Germinal center (tissue), 1 donor: ENCODE data around the gene INTS13.
"Not testable (repeated sequence)": the region's sequence is repeated elsewhere in the genome, so short reads cannot be mapped to it uniquely, and the experiment has no call there.

Experiments
- DNase-seq: peaks from one replicate; pipeline ENCODE4 v3.0.0; 2012; ENCODE audit warnings: mixed read lengths, low spot score

The INTS13 gene

DNA sequence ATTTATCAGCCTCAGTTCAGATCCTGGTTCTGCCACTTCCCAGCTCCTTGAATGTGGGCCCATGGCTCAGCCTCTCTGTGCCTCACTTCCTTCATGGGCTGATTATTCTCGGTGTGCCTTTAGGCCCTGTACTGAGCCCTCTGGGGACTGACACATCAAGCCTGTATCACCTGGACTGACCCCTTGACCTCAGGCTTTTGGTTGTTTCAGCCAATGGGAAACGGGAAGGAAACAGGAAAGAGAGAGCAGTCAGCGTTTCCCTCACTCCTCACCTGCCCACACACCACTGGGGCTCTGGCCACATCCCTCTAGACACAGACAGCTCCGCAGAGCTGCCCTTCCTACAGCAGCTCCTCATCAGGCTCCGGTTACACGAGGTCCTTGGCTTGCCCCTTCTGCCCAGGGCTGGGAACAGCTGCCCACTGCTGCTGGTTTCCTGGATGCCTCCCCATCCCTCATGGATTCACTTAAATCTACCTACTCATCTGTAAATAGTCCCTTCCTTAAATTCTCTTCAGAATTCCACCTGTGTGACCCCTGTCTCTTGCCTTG, 67.8 kb downstream of the INTS13 start:
- no peak for DNase-seq

- no peak for DNase-seq
These were observed 68.7 kb downstream of the INTS13 start for GRCh38 chr12:26869104-26869494.

DNA sequence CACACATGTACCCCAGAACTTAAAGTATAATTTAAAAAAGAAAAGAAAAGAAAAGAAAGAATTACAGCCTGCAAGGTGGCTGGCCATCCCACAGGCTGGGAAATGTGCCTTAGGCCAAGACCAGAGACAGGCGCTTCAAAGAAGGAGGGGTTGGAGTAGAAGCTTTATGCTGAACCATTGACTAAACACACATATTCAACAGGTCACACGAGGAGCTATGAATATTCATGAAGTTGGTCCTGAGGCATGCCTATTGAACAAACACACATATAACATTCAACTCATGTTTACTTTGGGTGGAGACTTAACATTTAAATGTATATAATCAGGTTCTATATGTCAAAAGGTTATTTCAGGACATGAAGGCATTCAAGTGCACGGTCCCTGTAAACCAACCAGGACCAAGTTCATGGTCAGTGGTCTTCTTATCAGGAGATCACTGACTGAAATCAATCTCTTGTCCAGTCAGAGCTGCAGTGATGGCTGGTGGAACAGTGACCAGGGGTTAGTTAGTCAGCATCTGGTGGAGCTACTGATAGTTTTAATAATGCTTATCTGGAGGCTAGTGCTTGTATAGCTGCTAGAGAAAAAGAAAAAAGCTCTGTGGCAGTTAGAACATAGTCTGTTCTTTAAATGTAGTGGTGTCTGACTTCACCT, 69.2 kb downstream of the INTS13 start:
- DNase-seq = no peak

GRCh38 chr12:26867080-26867479, 70.7 kb downstream of the INTS13 start:
- no peak for DNase-seq

GRCh38 chr12:26863515-26863914, 74.3 kb downstream of the INTS13 start:
- peak; percentile 33 for DNase-seq

DNA sequence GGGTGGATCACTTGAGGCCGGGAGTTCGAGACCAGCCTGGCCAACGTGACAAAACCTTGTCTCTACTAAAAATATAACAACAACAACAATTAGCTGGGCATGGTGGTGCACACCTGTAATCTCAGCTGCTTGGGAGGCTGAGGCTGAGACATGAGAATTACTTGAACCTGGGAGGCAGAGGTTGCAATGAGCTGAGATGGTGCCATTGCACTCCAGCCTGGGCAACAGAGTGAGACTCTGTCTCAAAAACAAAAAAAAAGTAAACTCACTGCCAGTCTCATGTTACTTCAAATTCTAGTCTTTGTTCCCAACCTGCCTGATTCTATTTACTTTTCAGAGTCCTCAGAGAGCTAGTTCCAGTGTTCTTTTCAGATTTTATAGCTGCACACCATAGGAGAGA, 75.0 kb downstream of the INTS13 start:
- DNase-seq = not testable (repeated sequence)

DNA sequence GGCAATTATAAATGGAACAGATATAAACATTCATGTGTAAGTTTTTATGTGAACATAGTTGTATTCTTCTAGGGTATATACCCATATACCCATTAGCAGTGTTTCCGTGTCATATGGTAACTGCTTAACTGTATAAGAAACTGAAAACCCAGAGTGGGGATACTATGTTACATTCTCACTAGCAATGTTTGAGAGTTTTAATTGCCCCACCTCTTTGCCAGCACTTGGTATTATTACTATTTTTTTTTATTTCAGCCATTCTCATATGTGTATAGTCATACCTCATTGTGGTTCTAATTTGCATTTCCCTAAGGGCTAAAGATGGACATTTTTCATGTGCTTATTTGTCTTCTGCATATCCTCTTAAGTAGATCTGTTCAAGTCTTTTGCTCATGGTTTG, 76.1 kb downstream of the INTS13 start:
- DNase-seq = no peak

DNA sequence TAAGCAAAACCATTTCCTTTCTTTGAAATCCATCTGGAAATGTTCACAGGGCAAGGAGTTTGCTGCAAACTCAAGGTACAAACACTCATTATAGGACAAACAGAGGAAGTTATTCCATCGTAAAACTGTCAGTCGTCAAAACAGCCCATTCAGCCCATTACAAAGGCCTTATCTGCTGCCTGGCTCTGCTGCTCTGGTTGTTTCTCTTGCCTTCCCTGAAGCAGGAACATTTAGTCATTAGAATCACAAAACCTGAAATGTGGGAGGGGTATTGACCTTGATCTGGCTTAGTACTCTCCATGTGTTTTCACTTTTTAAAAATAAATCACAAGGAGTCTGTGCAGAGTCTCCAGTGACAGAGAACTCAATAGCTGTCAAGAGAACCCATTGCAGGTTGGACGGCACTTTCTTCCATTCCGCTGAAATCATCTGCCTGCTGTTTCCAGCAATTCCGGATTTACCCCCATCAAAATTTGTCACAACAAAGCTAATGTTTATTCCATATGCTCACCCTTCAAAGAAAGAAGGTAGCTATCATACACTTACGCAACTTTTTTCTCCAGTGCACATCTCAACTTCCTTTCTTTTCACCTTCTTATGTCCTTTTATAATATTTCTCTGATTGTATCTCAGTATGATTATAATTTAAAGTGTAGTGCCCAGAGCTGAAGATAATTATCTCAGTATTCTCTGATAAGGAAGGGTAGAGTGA, 80.2 kb downstream of the INTS13 start:
- DNase-seq = no peak

GRCh38 chr12:26855337-26855736, 82.4 kb downstream of the INTS13 start:
- no peak for DNase-seq
